ENCODE results near the gene EMILIN2. TPM values are rescaled to one million over a fixed set of nuclear protein-coding genes. Genes with fewer than 3 reads are reported as not detected.
"Not testable (repeated sequence)": the region's sequence is repeated elsewhere in the genome, so short reads cannot be mapped to it uniquely, and the experiment has no call there.

Gene EMILIN2
- total RNA-seq, 2 donors from 2014 or later = 33.6 to 38.6 TPM

GRCh38 chr18:2855560-2856350, 8.9 kb downstream of the EMILIN2 start:
- Histone ChIP-seq H3K4me1 (replicated peaks) (no peaks in the 10 kb centered on the region), H3K36me3 (no peaks in the 10 kb centered on the region), H3K27me3 (replicated peaks; ENCODE audit: insufficient read depth) (no peaks in the 10 kb centered on the region), H3K4me3 (no peak overlapping the region), H3K9me3 (no peaks in the 10 kb centered on the region), H3K27ac (no peak overlapping the region)
- WGBS = 51% methylated on average over 22 of the region's 22 CpGs
- TF ChIP-seq CTCF (IDR thresholded peaks at IDR 0.05) (no peak), POLR2A (IDR thresholded peaks at IDR 0.05) (no peak), POLR2AphosphoS5 (IDR thresholded peaks at IDR 0.05) (no peak)
- DNase-seq (ENCODE audit: low spot score) = no peak
- intact Hi-C loops (cut with DNase I) = no loop called here

GRCh38 chr18:2856547-2857170, 9.9 kb downstream of the EMILIN2 start:
- Histone ChIP-seq H3K36me3 (no peaks in the 10 kb centered on the region), H3K27me3 (replicated peaks; ENCODE audit: insufficient read depth) (no peaks in the 10 kb centered on the region), H3K27ac (no peak overlapping the region), H3K4me3 (no peak overlapping the region), H3K9me3 (no peaks in the 10 kb centered on the region), H3K4me1 (replicated peaks) (no peaks in the 10 kb centered on the region)
- TF ChIP-seq POLR2A (IDR thresholded peaks at IDR 0.05) (no peak), CTCF (IDR thresholded peaks at IDR 0.05) (no peak), POLR2AphosphoS5 (IDR thresholded peaks at IDR 0.05) (no peak)
- DNase-seq (ENCODE audit: low spot score) = no peak
- 61% methylated on average over 11 of the region's 11 CpGs for WGBS
- intact Hi-C loops (cut with DNase I) = no loop called here

GRCh38 chr18:2857491-2858131, 10.8 kb downstream of the EMILIN2 start:
- no peaks in the 10 kb centered on the region for H3K36me3 ChIP-seq
- H3K27ac ChIP-seq = no peak overlapping the region
- TF ChIP-seq POLR2A (IDR thresholded peaks at IDR 0.05) (no peak), CTCF (IDR thresholded peaks at IDR 0.05) (no peak), POLR2AphosphoS5 (IDR thresholded peaks at IDR 0.05) (no peak)
- no peak for DNase-seq (ENCODE audit: low spot score)
- no peak overlapping the region for H3K4me3 ChIP-seq
- H3K27me3 ChIP-seq (replicated peaks; ENCODE audit: insufficient read depth) = no peaks in the 10 kb centered on the region
- H3K9me3 ChIP-seq = no peaks in the 10 kb centered on the region
- intact Hi-C loops (cut with DNase I) = no loop called here
- H3K4me1 ChIP-seq (replicated peaks) = no peaks in the 10 kb centered on the region
- WGBS = 81% methylated on average over 18 of the region's 18 CpGs

GRCh38 chr18:2860397-2860796, 13.6 kb downstream of the EMILIN2 start:
- H3K9me3 ChIP-seq; H3K27me3 ChIP-seq (replicated peaks; ENCODE audit: insufficient read depth); H3K36me3 ChIP-seq; DNase-seq (ENCODE audit: low spot score); H3K27ac ChIP-seq; H3K4me1 ChIP-seq (replicated peaks); intact Hi-C loops (cut with DNase I); H3K4me3 ChIP-seq: not testable (repeated sequence)

- 75% methylated on average over 1 of the region's 1 CpG for WGBS
- not testable (repeated sequence) for H3K4me1 ChIP-seq (replicated peaks); H3K27ac ChIP-seq
These were observed 17.2 kb downstream of the EMILIN2 start for GRCh38 chr18:2863997-2864396.

GRCh38 chr18:2866465-2866864, 19.7 kb downstream of the EMILIN2 start:
- H3K4me3 ChIP-seq; H3K27me3 ChIP-seq (replicated peaks; ENCODE audit: insufficient read depth); H3K4me1 ChIP-seq (replicated peaks); H3K9me3 ChIP-seq; DNase-seq (ENCODE audit: low spot score); H3K27ac ChIP-seq; intact Hi-C loops (cut with DNase I); H3K36me3 ChIP-seq: not testable (repeated sequence)
- WGBS = 59% methylated on average over 2 of the region's 2 CpGs

More at GRCh38 chr18:2863997-2864396, 17.2 kb downstream of the EMILIN2 start:
- H3K4me3 ChIP-seq; H3K9me3 ChIP-seq; intact Hi-C loops (cut with DNase I); DNase-seq (ENCODE audit: low spot score); H3K36me3 ChIP-seq; H3K27me3 ChIP-seq (replicated peaks; ENCODE audit: insufficient read depth): not testable (repeated sequence)

Measured in prostate gland (tissue), 2 donors.